GM19372 (cell line): Measurements from ENCODE around the gene ADIPOR1.
A peak's percentile ranks its signal among the peaks of the same experiment; 100 is the strongest.

Experiments
- ATAC-seq: cut with Tn5 transposase; IDR thresholded peaks from one replicate; pipeline ENCODE4 v1.9.1; 2021; ENCODE audit warnings: mild to moderate bottlenecking, low read depth, moderate library complexity; ENCODE audit not compliant: unreplicated experiment

Gene ADIPOR1

DNA sequence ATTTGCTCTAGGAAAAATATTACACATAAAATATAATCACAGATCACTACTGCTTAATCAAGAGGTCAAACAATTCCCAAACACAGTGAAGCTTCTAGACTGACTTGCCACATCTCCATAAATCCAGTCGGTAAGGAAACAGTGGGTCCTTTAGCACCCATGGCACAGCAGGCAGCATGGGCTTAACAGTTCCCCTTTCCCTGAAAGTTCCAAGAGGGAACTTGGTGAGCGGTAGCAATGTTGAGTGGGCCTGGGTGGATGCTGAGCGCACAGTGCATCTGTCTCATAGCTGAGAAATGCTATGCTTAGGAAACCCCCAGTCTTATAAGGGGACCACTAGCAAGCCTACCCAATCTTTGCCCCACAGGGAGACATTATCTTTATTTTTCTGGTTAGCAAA, 16.7 kb upstream of the ADIPOR1 start:
- no peak for ATAC-seq

DNA sequence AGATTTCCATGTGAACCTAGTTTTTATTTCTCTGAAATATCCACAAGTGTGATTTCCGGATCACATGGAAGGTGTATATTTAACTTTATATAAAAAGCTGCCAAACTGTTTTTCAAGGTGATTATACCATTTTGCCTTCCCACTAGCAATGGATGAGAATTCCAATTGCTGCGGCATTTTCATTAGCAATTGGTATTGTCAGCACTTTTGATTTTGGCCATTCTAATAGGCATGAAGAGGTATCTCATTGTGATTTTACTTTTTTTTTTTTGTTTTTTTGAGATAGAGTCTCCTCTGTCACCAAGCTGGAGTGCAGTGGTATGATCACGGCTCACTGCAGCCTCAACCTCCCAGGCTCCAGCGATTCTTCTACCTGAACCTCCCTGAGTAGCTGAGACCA, 13.9 kb upstream of the ADIPOR1 start:
- no peak for ATAC-seq

DNA sequence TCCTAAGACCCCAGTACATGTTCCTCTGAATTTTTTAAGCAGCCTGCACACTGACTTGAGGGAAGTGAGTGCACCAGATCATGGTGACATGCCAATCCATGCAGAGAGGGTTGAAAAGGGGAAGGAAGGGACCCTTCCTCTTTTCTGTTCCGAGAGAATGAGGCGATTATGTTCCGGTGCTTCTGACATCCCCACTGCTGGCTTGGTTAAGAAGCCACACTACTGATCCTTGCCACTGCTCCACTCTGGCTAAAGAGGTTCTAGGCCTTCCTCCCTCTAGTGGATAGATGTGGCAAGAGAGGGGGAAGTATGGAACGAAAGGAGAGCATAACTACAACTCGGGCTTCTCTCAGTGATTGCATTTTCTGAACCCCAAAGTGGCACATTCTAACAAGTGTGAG, 10.8 kb upstream of the ADIPOR1 start:
- no peak for ATAC-seq

DNA sequence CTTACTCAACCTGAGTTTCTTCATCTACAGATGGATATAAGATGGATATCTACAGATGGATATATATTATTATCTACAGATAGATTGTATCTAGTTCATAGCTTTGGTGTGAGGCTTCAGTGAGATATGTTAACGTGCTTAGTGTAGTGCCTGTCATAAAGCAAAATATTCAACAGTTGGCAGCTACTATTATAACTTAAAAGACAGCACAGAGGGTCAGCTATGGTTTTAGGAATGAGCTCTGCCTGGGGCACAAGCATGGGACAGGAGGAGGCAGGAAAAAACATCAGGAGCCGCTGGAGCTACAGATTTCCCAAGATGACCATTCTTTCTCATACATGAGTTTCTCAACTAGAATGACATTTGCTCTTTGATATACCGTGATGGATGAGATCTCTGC, 10.2 kb upstream of the ADIPOR1 start:
- no peak for ATAC-seq

DNA sequence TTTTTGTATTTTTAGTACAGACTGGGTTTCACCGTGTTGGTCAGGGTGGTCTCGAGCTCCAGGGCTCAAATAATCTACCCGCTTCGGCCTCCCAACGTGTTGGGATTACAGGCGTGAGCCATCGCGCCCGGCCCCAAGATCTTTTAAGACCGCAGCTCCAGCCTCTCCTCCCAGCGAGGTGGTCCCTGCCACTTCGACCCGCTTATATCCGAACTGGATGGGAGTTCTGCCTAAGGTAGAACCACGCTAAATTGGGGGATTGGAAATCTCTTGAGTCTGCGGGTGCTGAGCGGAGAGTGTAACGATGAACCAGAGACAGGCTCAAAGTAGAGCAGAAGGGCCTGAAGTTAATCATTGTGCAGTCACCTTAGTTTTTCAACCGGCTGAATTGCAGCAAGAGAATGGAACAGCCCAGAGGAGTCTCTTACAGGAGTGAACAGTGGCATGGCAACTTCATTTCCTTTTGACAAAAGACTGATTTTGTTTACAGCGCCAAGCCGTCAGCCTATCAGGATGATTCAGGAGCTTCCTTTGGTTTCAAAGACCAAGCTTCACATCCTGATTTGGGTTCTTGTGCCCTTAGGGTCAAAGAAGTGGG, 9.7 kb upstream of the ADIPOR1 start:
- ATAC-seq: peak; percentile 17

DNA sequence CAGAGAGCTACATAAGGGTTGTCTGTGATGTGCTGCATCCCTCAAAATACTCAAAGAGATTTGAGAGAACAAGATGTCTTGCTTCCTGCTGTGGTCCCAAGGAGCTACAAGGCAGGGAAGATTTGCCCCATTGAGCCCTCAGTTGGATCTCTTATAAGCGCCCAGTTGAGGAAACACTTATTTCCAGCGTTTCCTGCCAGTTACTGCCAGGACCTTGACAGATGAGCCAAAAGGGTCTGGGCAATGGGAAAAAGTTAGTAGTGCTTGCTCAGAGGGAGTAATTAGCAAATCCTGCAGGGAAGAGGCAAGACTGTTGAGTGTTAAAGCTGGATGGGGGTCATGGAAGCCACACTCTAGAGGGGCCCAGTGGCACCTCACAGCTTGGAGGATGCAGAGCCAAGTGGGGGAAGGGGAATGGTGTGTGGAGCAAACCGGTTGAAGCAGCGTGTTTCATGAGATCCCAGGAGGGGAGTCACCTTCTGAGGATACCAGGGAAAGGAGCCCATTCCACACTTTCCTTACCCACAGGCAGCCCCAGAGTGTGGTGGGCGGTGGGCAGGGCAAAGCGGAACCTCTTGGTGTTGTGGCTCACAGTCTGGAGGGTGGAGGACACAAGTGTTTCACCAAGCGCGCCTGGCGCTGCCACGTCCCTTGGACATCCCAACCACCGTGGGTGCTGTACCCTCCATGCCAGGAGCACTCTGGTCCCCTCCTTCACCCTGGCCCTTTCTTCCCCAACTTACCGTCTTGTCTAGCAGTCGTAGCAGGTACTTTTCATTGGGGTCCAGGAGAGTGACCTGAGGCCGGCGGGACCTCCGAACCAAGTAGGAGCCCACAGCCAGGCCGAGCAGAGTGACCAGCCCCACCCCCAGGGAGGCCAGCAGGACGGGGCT, 8.1 kb upstream of the ADIPOR1 start:
- no peak for ATAC-seq

DNA sequence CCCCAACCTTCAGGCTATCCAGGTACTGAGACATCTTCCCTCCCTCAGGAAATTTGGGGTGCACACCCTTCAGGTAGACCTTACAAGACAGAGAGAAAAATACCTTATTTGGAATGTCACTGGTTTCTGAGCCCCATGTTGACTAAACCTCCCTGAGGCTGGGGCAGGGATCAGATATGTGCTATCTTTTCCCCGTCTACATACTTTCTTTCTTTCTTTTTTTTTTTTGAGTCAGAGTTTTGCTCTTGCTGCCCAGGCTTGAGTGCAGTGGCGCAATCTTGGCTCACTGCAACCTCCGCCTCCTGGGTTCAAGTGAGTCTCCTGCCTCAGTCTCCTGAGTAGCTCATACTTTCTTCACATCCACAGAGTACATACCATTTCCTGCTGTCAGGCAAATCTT, 7.3 kb upstream of the ADIPOR1 start:
- no peak for ATAC-seq

DNA sequence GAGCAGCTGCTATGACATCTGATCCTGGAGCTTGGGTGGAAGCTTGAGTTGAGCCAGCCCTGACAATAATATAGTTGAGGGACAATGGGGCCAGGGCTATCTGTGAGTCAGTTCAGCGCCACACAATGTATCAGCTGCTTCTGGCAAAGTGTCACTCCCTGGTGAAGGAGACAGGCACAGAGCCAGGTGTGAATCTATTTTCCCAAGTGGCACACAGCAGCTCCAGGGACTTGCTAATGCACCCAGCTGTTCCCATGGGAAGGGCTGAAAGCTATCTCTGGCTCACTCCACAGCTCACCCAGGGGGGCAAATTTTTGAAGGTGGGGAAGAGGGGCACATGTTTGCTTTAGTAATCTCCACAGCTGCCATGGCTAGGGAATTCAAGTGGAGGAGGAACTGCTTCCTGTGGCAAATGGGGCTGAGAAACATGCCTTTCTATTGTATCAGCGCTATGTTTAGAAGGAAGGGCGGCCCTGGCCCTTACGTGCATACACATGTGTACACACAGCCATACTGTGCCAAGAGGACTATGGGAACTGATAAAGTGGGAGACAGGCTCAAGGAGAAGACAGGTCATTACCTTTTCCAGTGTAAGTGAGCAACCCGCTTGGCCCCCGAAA, 6.8 kb upstream of the ADIPOR1 start:
- ATAC-seq: no peak

DNA sequence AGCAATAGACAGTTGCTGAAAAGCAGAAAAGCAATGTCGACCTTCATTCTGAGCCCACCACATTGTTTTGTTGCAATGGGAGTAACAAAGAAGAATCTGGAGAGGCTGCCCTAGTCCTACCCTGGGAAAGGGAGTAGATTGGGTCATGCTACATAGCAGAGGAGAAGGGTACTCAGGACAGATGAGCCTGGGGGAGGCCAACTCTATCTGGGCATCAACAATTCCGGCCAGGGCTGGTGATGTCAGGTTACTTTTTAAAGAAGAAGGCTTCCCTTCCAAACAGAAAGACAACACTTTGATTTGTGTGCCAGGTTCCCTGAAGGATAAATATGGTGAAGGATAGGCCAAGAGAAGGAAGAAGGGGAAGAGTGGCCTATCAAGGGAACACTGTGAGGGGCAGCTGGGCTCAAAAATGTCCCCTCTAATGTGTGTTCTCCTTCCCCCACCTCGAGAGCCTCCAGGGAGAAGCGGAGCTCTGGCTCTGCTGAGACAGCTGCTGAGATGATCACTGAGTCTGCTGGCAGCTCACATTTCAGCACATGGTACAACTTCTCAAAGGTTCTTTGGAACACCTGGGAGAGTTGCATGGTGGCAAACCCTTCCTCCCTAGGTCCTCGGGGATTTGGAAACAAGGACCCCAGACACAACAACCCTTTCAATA, 3.2 kb upstream of the ADIPOR1 start:
- ATAC-seq: no peak

DNA sequence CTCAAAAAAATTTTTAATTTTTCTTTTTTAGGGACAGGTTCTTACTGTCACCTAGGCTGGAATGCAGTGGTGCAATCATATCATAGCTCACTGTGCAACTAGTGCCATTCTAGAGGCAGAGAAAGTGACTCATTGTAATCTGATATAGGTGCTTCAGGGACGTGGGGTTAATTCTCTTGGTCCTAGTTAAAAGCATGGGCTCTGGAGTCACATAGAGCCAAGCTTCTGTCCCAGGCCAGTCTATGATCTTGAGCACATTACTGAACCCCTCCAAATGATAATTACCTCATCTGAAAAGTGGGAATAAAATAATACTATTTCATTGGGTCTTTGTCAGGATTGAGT, 1.1 kb upstream of the ADIPOR1 start:
- no peak for ATAC-seq

DNA sequence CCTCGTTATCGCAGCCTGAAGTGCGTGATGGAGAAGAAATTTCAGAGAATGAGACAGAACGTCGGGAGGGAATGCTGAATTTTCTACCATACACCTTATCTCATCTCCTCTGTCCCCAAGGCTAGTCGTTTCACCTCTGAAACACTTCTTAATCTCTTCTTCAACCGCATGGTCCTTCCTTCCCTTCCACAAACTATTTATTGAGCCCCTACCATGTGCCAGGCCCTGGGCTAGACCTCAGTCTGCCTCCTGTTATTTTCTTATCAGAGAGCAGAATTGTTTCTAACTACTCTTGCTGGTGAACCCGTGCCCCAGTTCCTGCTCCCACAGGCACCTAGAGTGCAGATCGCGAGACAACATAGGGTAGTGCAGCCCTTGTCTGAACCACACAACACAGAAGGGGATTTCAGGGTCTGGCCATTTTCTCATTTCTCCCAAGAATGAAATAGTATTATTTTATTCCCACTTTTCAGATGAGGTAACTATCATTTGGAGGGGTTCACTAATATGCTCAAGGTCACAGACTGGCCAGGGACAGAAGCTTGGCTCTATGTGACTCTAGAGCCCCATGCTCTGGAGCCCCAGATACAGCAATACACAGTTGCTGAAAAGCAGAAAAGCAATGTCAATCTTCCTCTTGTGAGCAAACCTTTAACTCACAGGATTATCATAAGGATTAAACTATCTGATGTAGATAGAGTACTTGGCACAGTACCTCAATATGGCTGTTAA, 598 bp upstream of the ADIPOR1 start:
- peak; percentile 3 for ATAC-seq

DNA sequence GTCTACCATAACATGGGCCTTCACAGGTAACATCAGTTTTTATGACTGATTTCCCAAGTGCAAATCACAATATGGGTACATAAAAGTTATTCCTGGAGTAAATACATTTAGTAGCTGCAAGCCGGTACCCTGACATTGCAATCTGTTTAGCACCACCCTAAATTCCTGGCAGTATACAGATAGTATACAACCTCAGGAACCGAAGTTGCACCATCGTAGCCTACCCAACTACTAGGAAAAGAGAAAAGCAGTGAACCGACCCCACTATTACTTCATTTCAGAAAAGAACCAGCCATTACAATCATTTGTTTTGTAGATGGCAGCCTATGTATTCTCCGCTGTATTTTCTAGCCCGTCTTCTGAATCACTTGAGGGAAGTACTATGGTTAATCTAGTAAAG, 1.1 kb downstream of the ADIPOR1 start:
- ATAC-seq: no peak

DNA sequence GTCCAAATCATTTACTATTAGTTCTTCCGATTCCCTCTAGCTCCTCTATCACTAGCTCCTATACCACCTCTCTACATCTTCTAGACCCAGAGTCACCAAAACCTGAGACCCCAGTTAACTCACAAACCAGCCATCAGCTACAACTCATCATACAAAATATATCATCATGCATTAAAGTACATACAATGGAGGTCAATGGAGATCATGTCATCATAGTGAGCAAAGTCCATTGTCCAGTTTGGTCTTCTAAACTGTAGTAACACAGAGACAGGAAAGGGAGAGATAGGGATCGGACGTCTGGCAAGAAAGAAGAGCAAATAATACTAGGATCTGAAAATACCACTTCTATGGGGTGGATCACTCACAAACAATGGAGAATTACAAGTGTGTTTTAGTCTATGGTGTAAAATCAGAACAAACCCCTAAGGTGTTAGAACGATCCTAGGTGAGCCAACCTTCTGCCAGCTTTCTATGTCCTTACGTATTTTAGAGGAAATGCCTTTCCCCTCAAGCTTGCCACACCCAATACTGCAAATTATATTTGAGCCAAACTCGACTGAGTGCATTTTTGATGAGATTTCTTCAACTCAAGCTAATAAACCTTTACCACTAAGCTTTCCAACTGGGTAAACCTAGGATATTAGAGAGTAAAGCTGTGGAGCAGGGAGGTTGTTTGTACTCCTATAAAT, 3.9 kb downstream of the ADIPOR1 start:
- no peak for ATAC-seq

DNA sequence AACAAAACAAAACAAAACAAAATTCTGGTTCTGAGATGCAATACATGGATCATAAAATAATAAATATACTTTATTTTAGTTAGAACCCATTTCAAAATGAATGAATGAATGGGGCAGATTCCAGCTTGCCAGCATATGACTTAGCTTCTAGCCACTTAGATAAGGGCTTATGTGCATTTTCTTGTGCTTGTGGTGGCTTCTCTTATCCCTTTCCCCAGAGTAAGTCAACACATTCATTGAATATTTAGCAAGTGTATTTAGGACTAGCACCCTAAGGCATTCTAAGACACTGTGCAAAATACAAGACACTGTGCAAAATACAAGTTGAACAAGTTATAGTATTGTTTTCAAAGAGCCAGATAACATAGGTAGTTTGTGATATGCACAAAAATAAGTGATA, 4.7 kb downstream of the ADIPOR1 start:
- no peak for ATAC-seq

DNA sequence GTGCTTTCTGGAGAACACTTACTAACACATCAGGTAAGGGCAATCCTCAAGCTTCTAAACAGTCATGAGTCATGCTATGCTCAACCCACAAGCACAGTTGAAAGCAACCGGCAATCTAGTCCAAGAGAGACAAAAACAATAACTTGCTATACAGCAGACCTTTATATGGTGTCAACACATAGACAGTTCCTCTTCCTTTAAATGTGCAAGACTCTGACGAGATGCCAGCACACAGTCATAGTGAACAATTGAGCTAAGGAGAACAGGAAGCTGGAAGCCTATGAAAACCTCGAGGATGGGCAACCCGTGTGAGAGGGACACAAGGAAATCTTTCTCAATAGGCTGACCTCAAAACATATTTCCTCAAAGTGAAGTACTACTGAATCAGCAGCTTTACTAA, 5.3 kb downstream of the ADIPOR1 start:
- no peak for ATAC-seq

DNA sequence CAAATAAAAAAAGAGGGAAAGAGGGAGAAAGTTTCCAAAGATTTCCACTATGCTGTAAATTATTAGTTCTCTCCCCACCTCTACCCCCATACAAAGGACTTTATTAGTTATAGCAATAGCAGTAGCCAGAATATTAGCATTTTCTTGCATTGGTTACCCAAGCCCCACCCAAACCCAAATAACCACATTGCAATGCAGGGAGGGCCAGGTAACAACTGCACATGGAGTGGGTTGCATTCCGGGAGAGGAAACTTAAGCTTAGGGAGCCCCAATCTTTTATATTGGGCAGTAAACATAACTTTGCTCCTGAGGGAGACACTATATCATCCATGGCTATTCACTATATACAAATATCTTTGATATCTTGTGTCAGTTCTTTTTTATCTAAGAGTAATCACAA, 6.0 kb downstream of the ADIPOR1 start:
- ATAC-seq: no peak

DNA sequence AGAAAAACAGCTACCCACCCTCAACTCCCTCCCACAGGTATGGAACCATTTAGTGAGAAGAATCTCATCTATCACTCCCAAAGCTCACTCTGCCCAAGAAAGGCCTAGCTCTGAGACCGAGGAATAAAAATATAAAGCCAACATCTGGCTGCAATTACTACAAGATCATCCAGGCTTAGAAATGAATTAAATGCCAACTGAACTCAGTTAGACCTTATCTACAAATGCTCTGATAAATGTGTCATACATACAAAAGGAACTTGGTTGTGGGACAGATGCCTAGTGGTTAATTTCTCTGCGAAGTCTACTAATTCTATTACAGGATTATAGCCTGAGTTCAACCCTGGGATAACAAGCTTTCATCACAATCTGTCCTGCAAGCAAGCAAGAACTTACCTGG, 6.7 kb downstream of the ADIPOR1 start:
- ATAC-seq: no peak

DNA sequence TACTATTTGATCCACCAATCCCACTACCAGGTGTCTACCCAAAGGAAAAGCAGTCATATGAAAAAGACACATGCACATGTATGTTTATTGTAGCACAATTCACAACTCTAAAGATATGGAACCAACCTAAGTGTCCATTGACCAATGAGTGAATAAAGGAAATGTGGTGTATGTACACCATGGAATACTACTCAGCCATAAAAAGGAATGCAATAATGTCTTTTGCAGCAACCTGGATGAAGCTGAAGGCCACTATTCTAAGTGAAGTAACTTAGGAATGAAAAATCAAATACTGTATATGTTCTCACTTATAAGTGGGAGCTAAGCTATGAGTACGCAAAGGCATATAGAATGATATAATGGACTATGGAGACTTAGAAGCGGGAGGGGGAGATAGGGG, 12.6 kb downstream of the ADIPOR1 start:
- ATAC-seq: no peak

DNA sequence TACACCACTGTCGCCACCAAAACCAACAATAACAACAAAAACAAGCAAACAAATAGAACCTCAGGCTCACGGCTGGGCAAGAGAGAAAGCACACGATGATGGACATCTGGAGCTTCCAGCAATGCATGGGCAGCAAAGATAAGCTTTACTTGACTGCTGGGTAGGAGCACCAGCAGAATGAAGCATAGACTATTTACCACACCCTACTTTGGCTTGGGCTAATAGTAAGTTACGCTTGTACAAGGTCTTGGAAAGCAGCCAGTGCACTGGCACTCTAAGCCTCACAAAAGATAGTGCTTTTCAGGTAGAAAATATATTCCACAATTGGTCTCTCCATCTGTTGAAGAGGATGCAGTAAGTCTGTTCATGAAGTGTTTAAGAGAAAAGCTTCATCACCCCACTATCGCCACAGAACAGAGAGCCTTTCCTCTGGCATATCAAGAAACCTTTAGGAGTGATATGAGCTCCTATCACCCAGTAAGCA, 13.6 kb downstream of the ADIPOR1 start:
- no peak for ATAC-seq

DNA sequence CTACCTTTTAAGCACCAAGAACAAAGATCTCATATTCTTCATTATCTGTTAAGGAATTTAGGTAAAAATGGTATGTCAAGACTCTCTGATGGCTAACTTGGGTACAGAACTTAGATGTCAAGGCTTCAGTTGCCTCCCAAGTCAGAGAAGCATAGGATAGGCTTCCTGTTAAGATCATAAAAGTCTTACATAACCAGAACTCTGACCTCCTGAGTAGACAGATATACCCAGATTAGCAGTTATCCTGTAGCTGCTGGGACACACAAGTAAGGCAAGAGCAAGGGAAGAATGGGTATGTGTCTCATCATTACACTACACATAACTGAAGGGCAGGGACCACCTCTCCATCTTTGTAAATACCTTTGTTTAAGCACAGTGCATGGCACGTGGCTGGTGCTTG, 15.7 kb downstream of the ADIPOR1 start:
- no peak for ATAC-seq
